Measurements from ENCODE around the gene LMO1.

The LMO1 gene

GRCh38 chr11:8266246-8267241 lies 2.9 kb upstream of the LMO1 start:
- DNase-seq (ENCODE audit: low read depth in 2 of 3, low spot score in 1 of 3), result no peak

- no peak for DNase-seq (ENCODE audit: low read depth in 2 of 3, low spot score in 1 of 3)
Observed at GRCh38 chr11:8265681-8266241, 2.1 kb upstream of the LMO1 start.

GRCh38 chr11:8263109-8263768 lies 439 bp downstream of the LMO1 start:
- no peak for DNase-seq (ENCODE audit: low read depth in 2 of 3, low spot score in 1 of 3)

- peak in 1 of 3 donors; percentile 8 for DNase-seq (ENCODE audit: low read depth in 2 of 3, low spot score in 1 of 3)
Observed at GRCh38 chr11:8262552-8263108, 1.0 kb downstream of the LMO1 start.

- DNase-seq (ENCODE audit: low read depth in 2 of 3, low spot score in 1 of 3), result no peak
Observed at GRCh38 chr11:8261921-8262551, 1.6 kb downstream of the LMO1 start.

GRCh38 chr11:8261291-8261690 lies 2.4 kb downstream of the LMO1 start:
- no peak for DNase-seq (ENCODE audit: low read depth in 2 of 3, low spot score in 1 of 3)

- DNase-seq (ENCODE audit: low read depth in 2 of 3, low spot score in 1 of 3), result no peak
Observed at GRCh38 chr11:8260202-8260966, 3.3 kb downstream of the LMO1 start.

- DNase-seq (ENCODE audit: low read depth in 2 of 3, low spot score in 1 of 3), result no peak
Observed at GRCh38 chr11:8259306-8259959, 4.2 kb downstream of the LMO1 start.

- no peak for DNase-seq (ENCODE audit: low read depth in 2 of 3, low spot score in 1 of 3)
Observed at GRCh38 chr11:8258784-8259183, 4.9 kb downstream of the LMO1 start.

GRCh38 chr11:8258289-8258688 lies 5.4 kb downstream of the LMO1 start:
- no peak for DNase-seq (ENCODE audit: low read depth in 2 of 3, low spot score in 1 of 3)

- no peak for DNase-seq (ENCODE audit: low read depth in 2 of 3, low spot score in 1 of 3)
Observed at GRCh38 chr11:8257003-8257664, 6.5 kb downstream of the LMO1 start.

GRCh38 chr11:8256271-8257002 lies 7.2 kb downstream of the LMO1 start:
- DNase-seq (ENCODE audit: low read depth in 2 of 3, low spot score in 1 of 3), result no peak

- DNase-seq (ENCODE audit: low read depth in 2 of 3, low spot score in 1 of 3), result no peak
Observed at GRCh38 chr11:8253566-8253965, 10.1 kb downstream of the LMO1 start.

GRCh38 chr11:8252946-8253345 lies 10.7 kb downstream of the LMO1 start:
- DNase-seq (ENCODE audit: low read depth in 2 of 3, low spot score in 1 of 3), result no peak

- DNase-seq (ENCODE audit: low read depth in 2 of 3, low spot score in 1 of 3), result no peak
Observed at GRCh38 chr11:8252388-8252787, 11.3 kb downstream of the LMO1 start.

GRCh38 chr11:8251616-8252295 lies 11.9 kb downstream of the LMO1 start:
- DNase-seq (ENCODE audit: low read depth in 2 of 3, low spot score in 1 of 3), result no peak

- no peak for DNase-seq (ENCODE audit: low read depth in 2 of 3, low spot score in 1 of 3)
Observed at GRCh38 chr11:8250981-8251615, 12.6 kb downstream of the LMO1 start.

GRCh38 chr11:8250434-8250833 lies 13.2 kb downstream of the LMO1 start:
- no peak for DNase-seq (ENCODE audit: low read depth in 2 of 3, low spot score in 1 of 3)
